ES-I3 (cell line): ENCODE measurements around the gene TIGD3.

Source experiments
- H3K36me3 ChIP-seq: 2 replicates; pipeline ENCODE4 v1.6.1; 2013; ENCODE audit warnings: mild to moderate bottlenecking, low read length, control low read depth, moderate library complexity; ENCODE audit not compliant: insufficient read depth
- H3K4me1 ChIP-seq: 2 replicates; pipeline ENCODE4 v1.6.1; 2013; ENCODE audit warnings: mild to moderate bottlenecking, control low read depth, low read length; ENCODE audit not compliant: insufficient read depth
- H3K9ac ChIP-seq: 2 replicates; pipeline ENCODE4 v1.6.1; 2013; ENCODE audit warnings: low read depth, mild to moderate bottlenecking, low read length, moderate library complexity
- H3K9me3 ChIP-seq: 2 replicates; pipeline ENCODE4 v1.6.1; 2013; ENCODE audit warnings: mild to moderate bottlenecking, low read length, moderate library complexity; ENCODE audit not compliant: control insufficient read depth, insufficient read depth

Gene TIGD3

GRCh38 chr11:65382804-65383368, 28.3 kb downstream of the TIGD3 start:
- H3K36me3 ChIP-seq: no peaks in the 10 kb centered on the region
- H3K4me1 ChIP-seq: peaks cover 22% of the 10 kb centered on the region; the same call in 1 of the 2 replicates
- peak overlapping the region; percentile 39 for H3K9ac ChIP-seq
- H3K9me3 ChIP-seq: no peaks in the 10 kb centered on the region

- H3K4me1 ChIP-seq: peaks cover 25% of the 10 kb centered on the region; the same call in 1 of the 2 replicates
- H3K9ac ChIP-seq: no peak overlapping the region
- no peaks in the 10 kb centered on the region for H3K36me3 ChIP-seq
- no peaks in the 10 kb centered on the region for H3K9me3 ChIP-seq
Measured at GRCh38 chr11:65383778-65384177, 29.2 kb downstream of the TIGD3 start.

- H3K36me3 ChIP-seq: no peaks in the 10 kb centered on the region
- peaks cover 25% of the 10 kb centered on the region; the same call in 1 of the 2 replicates for H3K4me1 ChIP-seq
- H3K9me3 ChIP-seq: no peaks in the 10 kb centered on the region
- no peak overlapping the region for H3K9ac ChIP-seq
Measured at GRCh38 chr11:65384301-65384889, 29.8 kb downstream of the TIGD3 start.

DNA sequence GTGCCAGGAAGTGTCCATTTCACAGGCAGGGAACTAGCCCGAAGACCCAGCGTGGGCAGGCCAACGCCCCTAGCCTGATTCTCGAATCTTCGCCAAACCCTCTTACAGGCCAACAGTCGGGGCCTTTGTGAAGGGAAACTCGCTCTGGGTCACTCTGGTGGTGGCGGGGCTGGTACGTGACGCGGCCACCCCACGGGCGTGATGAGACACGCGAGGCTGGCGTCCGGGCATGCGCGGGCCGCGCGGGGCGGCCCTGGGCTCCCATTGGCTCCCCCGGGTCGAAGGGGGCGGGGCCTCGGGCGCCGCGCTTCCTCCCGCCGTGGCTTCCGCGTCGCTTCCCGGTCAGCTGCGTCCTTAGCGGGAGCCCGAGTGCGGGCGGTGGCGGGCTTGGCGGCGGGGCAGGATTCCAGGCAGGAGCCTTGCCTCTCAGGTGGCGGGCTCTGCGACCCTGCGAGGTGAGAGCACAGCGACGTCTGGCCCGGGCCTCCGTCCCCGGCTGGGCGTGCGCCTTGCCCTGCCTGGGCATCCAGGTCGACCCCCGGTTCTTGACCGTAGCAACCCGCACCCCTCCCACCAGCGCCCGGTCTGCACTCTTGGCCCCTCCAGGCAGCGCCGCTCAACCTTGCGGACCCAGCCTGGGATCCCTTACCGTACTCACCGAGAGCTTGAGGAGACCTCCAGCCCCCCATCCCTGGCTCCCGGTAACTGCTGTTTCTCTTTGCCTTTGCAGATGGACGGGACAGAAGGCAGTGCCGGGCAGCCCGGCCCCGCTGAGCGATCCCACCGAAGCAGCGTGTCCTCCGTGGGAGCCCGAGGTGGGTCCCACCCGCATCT, 32.0 kb downstream of the TIGD3 start, which contains the start of gene FRMD8:
FRMD8 (plus strand) TSS at position 331 of the 834 bp plus-strand sequence; CDS start at position 731, 400 bp downstream.
- peaks cover 41% of the 10 kb centered on the region for H3K4me1 ChIP-seq
- H3K9ac ChIP-seq: peak within 1 kb of the TSS; percentile 70
- no peaks in the 10 kb centered on the region for H3K36me3 ChIP-seq
- no peaks in the 10 kb centered on the region for H3K9me3 ChIP-seq

- H3K9me3 ChIP-seq: no peaks in the 10 kb centered on the region
- peaks cover 28% of the 10 kb centered on the region for H3K4me1 ChIP-seq
- no peaks in the 10 kb centered on the region for H3K36me3 ChIP-seq
- H3K9ac ChIP-seq: no peak overlapping the region
Measured at GRCh38 chr11:65388731-65389130, 34.2 kb downstream of the TIGD3 start.

- Histone ChIP-seq H3K4me1 (peaks cover 21% of the 10 kb centered on the region), H3K9ac (no peak overlapping the region), H3K9me3 (no peaks in the 10 kb centered on the region), H3K36me3 (no peaks in the 10 kb centered on the region)
Measured at GRCh38 chr11:65389294-65389980, 34.9 kb downstream of the TIGD3 start.

DNA sequence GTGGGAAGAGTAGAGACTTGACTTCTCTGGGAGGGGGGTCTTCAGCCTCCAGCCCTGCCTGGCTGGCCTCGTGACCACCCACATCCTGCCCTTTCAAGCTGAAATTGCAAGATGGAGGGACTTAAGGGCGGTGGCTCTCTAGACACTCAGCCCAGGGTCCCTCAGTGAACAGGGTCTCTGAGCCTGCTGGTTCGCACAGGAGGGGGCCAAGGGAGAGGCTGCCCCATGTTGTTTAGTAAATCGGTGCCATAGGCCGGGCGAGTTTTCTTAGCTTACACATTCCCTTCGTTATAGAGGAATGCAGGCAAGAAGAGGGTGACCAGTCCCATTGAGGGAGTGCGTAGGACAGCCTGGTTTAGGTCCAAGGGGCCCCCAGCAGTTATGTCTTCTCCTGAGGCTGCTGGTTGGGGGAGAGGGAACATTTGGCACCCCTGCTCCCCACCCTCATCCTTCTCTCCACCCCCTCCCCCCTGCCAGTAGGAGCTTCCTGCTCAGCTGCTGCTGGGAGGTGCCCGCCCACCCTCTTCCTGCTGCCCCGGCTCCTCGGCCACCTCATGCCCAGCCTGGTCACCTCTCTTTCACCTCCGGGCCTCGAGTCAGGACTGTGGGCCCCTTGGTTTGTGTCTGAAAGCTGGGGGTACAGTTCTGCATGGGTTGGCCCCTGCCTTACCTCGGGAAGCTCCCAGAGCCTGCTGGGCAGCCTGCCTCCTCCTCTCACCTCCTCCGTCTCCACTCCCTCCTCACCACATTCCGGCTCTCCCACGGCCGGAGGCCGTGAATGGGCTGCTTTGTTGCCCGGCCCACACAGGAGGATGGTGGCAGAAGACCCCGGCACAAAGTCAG, 35.8 kb downstream of the TIGD3 start:
- no peaks in the 10 kb centered on the region for H3K9me3 ChIP-seq
- H3K9ac ChIP-seq: no peak overlapping the region
- peaks cover 19% of the 10 kb centered on the region for H3K4me1 ChIP-seq
- no peaks in the 10 kb centered on the region for H3K36me3 ChIP-seq

DNA sequence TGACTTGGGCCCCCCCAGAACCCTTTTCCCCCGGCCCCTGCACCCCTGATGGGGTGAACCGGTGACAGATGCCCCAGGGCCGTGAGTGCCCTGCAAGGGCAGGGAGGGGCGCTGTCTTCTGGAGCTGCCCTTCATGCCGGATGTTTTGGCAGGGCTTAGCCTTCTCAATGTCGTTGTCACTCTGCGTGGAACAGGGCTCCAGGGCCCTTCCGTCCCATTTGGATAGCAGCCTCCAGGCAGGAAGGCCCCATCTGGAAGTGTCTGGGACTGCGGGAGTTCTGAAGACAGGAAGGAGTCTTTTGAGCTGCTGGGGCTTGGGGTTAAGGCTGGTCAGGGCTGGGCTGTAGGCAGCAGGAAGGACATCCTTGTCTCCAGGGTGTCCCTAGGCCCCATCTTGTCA, 36.4 kb downstream of the TIGD3 start:
- peaks cover 19% of the 10 kb centered on the region for H3K4me1 ChIP-seq
- no peak overlapping the region for H3K9ac ChIP-seq
- no peaks in the 10 kb centered on the region for H3K9me3 ChIP-seq
- H3K36me3 ChIP-seq: no peaks in the 10 kb centered on the region

DNA sequence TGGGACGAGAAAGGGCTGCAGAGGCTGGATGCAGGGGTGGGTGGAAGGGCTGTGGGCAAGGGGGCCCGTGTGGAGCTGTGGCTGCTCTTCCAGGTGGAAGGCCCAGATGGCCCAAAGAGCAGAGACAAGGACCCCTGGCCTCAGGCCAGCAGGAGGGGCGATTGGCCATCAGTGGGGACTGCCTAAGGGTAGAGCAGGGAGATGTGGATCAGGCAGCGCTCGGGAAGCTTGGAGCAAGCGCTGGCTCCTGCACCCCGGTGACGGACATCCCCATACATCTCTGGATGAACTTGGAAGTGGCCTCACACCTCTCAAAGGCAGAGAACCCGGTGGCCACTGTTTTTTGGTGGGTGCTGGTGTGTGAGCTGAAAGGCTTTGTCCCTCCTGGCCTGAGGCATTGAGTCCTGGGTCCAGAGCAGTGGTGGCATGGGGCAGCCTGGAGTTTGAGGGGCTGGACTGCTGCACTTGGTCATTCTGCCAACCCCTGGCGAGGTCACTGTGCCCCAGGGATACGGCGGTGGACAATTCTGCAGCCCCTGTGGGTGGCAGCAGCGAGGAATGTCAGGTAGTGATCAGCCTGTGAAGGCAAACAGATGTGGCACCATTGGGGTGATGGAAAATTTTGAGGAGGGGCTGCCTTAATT, 37.8 kb downstream of the TIGD3 start:
- Histone ChIP-seq H3K9me3 (no peaks in the 10 kb centered on the region), H3K36me3 (no peaks in the 10 kb centered on the region), H3K9ac (no peak overlapping the region), H3K4me1 (peaks cover 19% of the 10 kb centered on the region)

GRCh38 chr11:65392899-65393298, 38.3 kb downstream of the TIGD3 start:
- H3K36me3 ChIP-seq: no peaks in the 10 kb centered on the region
- H3K9ac ChIP-seq: no peak overlapping the region
- H3K9me3 ChIP-seq: no peaks in the 10 kb centered on the region
- H3K4me1 ChIP-seq: peaks cover 19% of the 10 kb centered on the region

DNA sequence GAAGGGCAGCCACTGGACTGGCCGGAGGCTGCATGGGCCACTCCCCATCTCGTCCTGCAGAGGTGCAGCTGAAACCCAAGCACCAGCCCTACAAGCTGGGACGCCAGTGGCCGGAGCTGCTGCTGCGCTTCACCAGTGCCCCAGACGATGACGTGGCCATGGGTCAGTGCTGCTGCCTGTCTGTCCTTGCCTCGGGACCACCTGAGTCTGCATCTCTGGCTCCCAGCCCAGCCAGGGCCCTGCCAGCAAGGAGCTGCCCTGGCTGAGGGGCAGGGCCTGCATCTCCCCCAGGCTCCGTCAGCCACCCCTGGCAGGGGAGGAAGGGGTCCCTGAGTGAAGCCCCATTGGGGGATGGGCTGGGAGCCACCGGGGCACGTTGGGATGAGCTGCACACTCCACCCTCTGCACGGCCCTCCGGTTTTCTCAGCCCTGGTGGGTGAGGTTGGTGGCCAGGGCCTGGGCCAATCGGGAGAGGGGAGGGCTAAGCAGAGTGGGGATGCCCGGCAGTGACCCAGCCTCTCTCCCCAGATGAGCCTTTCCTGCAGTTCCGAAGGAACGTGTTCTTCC, 39.0 kb downstream of the TIGD3 start:
- H3K9ac ChIP-seq: no peak overlapping the region
- no peaks in the 10 kb centered on the region for H3K9me3 ChIP-seq
- H3K36me3 ChIP-seq: no peaks in the 10 kb centered on the region
- H3K4me1 ChIP-seq: peaks cover 17% of the 10 kb centered on the region

DNA sequence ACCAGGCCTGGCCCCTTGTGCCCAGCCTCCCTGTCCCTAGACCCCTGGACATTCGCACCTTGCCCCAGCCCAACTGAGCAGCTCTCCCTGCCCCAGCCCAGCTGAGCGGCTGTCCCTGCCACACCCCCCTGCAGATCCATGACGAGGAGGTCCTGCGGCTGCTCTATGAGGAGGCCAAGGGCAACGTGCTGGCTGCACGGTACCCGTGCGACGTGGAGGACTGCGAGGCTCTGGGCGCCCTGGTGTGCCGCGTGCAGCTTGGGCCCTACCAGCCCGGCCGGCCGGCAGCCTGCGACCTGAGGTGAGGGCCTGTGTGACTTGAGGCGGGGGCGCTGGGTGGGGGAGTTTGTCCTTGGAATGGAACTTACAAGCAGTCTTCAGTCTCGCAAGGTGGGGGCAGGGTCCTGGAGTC, 39.6 kb downstream of the TIGD3 start:
- Histone ChIP-seq H3K9me3 (no peaks in the 10 kb centered on the region), H3K36me3 (no peaks in the 10 kb centered on the region)

DNA sequence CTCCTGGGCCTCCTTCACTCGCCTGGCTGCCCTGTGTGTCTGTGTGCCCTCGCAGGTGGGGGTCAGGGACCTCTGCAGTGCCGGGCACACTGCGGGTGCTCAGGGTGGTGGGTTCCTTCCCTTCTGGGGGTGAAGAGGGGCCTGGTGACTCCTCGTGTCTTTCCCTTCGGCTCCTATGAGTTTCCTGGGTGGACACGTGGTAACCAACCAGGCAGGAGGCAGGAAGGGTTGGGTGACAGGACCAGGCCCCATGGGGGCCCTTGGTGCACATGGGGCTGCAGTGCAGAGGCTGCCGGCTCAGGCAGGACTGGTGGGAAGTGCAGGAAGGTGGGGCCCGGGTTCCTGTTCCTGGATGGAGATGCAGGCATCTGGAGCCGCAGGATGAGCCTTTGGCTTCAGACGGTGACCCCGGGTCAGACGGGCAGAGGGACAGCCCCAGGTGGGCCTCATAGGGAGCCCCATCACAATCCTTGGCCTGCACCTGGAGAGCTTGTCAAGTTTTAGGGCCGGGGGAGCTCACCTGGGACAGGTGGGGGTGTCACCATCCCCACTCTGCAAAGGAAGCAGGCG, 41.5 kb downstream of the TIGD3 start:
- Histone ChIP-seq H3K36me3 (no peaks in the 10 kb centered on the region), H3K9me3 (no peaks in the 10 kb centered on the region), H3K9ac (no peak overlapping the region), H3K4me1 (peaks cover 3% of the 10 kb centered on the region)

More for the DNA sequence above, 39.6 kb downstream of the TIGD3 start:
- Histone ChIP-seq H3K4me1 (peaks cover 16% of the 10 kb centered on the region), H3K9ac (no peak overlapping the region)
